ENCODE data around the gene PCDHGB6.
A peak's percentile ranks its signal among the peaks of the same experiment; 100 is the strongest.
"Not testable (repeated sequence)": the region's sequence is repeated elsewhere in the genome, so short reads cannot be mapped to it uniquely, and the experiment has no call there.

The PCDHGB6 gene

GRCh38 chr5:141389153-141390042 is 18.4 kb upstream of the PCDHGB6 start:
- no peak for DNase-seq

GRCh38 chr5:141392429-141393198 is 15.2 kb upstream of the PCDHGB6 start, which contains the start of gene PCDHGA8:
Gene PCDHGA8 (plus strand): TSS chr5:141392633. CDS start chr5:141392814, 181 bp downstream.
- no peak for DNase-seq

DNA sequence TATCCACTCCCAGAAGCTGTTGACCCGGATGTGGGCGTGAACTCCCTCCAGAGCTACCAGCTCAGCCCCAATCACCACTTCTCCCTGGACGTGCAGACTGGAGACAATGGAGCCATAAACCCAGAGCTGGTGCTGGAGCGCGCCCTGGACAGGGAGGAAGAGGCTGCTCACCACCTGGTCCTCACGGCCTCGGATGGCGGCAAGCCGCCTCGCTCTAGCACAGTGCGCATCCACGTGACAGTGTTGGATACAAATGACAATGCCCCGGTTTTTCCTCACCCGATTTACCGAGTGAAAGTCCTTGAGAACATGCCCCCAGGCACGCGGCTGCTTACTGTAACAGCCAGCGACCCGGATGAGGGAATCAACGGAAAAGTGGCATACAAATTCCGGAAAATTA is 14.6 kb upstream of the PCDHGB6 start:
- no peak for DNase-seq

DNA sequence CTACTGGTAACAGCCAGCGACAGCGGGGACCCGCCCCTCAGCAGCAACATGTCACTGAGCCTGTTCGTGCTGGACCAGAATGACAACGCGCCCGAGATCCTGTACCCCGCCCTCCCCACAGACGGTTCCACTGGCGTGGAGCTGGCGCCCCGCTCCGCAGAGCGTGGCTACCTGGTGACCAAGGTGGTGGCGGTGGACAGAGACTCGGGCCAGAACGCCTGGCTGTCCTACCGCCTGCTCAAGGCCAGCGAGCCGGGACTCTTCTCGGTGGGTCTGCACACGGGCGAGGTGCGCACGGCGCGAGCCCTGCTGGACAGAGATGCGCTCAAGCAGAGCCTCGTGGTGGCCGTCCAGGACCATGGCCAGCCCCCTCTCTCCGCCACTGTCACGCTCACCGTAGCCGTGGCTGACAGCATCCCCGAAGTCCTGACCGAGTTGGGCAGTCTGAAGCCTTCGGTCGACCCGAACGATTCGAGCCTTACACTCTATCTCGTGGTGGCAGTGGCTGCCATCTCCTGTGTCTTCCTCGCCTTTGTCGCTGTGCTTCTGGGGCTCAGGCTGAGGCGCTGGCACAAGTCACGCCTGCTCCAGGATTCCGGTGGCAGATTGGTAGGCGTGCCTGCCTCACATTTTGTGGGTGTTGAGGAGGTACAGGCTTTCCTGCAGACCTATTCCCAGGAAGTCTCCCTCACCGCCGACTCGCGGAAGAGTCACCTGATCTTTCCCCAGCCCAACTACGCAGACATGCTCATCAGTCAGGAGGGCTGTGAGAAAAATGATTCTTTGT is 13.2 kb upstream of the PCDHGB6 start:
- not testable (repeated sequence) for DNase-seq

DNA sequence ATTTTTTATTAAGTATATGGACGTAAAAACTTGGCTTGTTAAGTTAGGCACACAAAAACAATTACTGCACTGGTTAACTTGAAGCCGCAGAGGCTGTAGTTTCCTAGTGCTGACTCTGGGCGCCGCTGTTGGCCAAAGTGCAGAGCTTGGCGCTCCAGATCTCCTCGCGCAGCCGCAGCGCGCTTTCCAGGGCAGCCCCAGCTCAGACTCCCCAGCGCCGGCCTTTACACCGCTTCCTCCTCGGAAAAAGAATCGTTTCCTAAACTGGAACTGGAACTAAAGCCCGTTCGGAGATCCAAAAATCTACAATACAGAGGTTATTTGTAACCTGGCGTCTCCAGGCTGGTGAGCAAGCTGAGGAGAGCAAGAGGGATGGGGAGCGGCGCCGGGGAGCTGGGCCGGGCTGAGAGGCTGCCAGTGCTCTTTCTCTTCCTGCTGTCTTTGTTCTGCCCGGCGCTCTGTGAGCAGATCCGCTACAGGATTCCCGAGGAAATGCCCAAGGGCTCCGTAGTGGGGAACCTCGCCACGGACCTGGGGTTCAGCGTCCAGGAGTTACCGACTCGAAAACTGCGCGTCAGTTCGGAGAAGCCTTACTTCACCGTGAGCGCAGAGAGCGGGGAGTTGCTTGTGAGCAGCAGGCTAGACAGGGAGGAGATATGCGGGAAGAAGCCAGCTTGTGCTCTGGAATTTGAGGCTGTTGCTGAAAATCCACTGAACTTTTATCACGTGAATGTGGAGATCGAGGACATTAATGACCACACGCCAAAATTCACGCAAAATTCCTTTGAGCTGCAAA is 9.9 kb upstream of the PCDHGB6 start, which contains the start of gene PCDHGB5:
PCDHGB5 (plus strand) TSS at position 192 of the 796 bp plus-strand sequence; CDS start at position 373, 181 bp downstream.
- DNase-seq: not testable (repeated sequence)

DNA sequence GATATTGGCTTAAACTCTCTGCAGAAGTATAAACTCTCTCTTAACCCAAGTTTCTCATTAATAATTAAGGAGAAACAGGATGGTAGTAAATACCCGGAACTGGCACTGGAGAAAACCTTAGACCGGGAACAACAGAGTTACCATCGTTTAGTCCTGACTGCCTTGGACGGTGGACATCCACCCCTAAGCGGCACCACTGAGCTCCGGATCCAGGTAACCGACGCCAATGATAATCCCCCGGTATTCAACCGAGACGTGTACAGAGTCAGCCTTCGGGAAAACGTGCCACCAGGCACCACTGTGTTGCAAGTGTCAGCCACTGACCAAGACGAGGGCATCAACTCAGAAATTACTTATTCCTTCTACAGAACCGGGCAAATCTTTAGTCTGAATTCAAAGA is 9.2 kb upstream of the PCDHGB6 start:
- DNase-seq: no peak

DNA sequence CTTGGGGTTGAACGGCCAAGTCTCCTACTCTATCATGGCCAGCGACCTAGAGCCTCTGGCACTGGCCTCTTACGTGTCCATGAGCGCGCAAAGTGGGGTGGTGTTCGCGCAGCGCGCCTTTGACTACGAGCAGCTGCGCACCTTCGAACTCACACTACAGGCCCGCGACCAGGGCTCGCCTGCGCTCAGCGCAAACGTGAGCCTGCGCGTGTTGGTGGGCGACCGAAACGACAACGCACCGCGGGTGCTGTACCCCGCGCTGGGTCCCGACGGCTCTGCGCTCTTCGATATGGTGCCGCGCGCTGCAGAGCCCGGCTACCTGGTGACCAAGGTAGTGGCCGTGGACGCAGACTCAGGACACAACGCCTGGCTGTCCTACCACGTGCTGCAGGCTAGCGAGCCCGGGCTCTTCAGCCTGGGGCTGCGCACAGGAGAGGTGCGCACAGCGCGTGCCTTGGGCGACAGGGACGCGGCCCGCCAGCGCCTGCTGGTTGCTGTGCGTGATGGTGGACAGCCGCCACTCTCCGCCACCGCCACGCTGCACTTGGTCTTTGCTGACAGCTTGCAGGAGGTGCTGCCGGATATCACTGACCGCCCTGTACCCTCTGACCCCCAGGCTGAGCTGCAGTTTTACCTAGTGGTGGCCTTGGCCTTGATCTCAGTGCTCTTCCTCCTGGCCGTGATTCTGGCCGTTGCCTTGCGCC is 8.1 kb upstream of the PCDHGB6 start:
- no peak for DNase-seq

GRCh38 chr5:141402553-141403243 is 5.1 kb upstream of the PCDHGB6 start, which contains the start of gene PCDHGA9:
Gene PCDHGA9 (plus strand): TSS chr5:141402778. CDS start chr5:141402953, 175 bp downstream.
- DNase-seq: no peak

- DNase-seq: no peak
These were observed 4.4 kb upstream of the PCDHGB6 start for GRCh38 chr5:141403387-141403786.

DNA sequence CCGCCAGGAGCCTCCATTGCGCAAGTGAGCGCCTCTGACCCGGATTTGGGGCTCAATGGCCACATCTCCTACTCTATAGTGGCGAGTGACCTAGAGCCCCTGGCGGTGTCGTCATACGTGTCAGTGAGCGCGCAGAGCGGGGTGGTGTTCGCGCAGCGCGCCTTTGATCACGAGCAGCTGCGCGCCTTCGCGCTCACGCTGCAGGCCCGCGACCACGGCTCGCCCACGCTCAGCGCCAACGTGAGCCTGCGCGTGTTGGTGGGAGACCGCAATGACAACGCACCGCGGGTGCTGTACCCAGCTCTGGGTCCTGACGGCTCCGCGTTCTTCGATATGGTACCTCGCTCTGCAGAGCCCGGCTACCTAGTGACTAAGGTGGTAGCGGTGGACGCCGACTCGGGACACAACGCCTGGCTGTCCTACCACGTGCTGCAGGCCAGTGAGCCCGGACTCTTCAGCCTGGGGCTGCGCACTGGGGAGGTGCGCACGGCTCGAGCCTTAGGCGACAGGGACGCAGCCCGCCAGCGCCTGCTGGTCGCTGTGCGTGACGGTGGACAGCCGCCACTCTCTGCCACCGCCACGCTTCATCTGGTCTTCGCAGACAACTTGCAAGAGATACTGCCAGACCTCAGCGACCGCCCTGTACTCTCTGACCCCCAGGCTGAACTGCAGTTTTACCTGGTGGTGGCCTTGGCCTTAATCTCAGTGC is 1.9 kb downstream of the PCDHGB6 start:
- no peak for DNase-seq

GRCh38 chr5:141411575-141411974 is 3.8 kb downstream of the PCDHGB6 start:
- DNase-seq: no peak

GRCh38 chr5:141412854-141413539 is 5.2 kb downstream of the PCDHGB6 start, which contains the start of gene PCDHGA10:
Gene PCDHGA10 (plus strand): TSS chr5:141412987. CDS start chr5:141413176, 189 bp downstream.
- peak; percentile 33 for DNase-seq

DNA sequence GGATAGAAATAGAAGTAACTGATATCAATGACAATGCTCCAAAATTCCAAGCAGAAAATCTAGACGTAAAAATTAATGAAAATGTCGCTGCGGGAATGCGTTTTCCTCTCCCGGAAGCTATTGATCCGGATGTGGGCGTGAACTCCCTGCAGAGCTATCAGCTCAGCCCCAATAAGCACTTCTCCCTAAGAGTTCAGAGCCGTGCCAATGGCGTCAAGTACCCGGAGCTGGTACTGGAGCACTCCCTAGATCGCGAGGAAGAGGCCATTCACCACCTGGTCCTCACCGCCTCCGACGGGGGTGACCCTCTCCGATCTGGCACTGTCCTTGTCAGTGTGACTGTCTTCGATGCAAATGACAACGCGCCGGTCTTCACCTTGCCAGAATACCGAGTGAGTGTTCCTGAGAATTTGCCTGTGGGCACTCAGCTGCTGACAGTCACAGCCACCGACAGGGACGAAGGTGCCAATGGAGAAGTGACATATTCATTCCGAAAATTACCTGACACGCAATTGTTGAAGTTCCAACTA is 5.8 kb downstream of the PCDHGB6 start:
- DNase-seq: no peak

DNA sequence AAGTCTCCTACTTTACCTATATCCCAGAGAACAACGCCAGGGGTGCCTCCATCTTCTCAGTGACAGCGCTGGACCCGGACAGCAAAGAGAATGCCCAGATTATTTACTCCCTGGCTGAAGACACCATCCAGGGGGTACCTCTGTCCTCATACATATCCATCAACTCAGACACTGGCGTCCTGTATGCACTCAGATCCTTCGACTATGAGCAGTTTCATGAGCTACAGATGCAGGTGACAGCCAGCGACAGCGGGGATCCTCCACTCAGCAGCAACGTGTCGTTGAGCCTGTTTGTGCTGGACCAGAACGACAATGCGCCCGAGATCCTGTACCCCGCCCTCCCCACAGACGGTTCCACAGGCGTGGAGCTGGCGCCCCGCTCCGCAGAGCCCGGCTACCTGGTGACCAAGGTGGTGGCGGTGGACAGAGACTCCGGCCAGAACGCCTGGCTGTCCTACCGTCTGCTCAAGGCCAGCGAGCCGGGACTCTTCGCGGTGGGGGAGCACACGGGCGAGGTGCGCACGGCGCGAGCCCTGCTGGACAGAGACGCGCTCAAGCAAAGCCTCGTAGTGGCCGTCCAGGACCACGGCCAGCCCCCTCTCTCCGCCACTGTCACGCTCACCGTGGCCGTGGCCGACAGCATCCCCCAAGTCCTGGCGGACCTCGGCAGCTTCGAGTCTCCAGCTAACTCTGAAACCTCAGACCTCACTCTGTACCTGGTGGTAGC is 6.9 kb downstream of the PCDHGB6 start:
- DNase-seq: not testable (repeated sequence)

DNA sequence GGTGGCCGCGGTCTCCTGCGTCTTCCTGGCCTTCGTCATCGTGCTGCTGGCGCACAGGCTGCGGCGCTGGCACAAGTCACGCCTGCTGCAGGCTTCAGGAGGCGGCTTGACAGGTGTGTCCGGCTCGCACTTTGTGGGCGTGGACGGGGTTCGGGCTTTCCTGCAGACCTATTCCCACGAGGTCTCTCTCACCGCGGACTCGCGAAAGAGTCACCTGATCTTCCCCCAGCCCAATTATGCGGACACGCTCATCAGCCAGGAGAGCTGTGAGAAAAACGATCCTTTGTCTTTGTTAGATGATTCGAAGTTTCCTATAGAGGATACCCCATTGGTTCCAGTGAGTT is 7.4 kb downstream of the PCDHGB6 start:
- DNase-seq: not testable (repeated sequence)

DNA sequence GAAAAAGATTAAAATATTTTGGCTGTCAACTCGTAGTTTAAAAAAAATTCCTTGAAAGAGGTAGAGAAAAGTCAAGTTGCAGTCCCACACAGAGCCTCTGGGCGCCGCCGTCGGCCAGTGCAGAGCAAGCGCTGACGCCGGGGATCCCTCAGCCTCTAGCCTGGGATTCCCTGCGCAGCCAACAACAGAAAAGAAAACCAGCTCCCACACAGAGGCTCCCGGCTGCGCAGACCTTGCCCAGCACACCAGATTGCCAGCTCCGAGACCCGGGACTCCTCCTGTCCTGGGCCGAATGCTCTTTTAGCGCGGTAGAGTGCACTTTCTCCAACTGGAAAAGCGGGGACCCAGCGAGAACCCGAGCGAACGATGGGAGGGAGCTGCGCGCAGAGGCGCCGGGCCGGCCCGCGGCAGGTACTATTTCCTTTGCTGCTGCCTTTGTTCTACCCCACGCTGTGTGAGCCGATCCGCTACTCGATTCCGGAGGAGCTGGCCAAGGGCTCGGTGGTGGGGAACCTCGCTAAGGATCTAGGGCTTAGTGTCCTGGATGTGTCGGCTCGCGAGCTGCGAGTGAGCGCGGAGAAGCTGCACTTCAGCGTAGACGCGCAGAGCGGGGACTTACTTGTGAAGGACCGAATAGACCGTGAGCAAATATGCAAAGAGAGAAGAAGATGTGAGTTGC is 9.8 kb downstream of the PCDHGB6 start, which contains the start of gene PCDHGB7:
PCDHGB7 (plus strand) TSS at position 184 of the 679 bp plus-strand sequence; CDS start at position 367, 183 bp downstream.
- not testable (repeated sequence) for DNase-seq

Measured in NCI-H1694 (cell line).